Fibroblast of the conjunctiva (primary cell): ENCODE results near the gene CACYBP.

ENCODE experiments used
- DNase-seq: peaks from one replicate; pipeline ENCODE4 v3.0.0-alpha.2; 2010; ENCODE audit warnings: low read depth

Gene CACYBP

GRCh38 chr1:174999936-175000696 is at the start of gene CACYBP:
Gene CACYBP, plus strand, starts transcription at chr1:174999947. Its CDS starts 234 bp downstream, at chr1:175000181.
- no peak for DNase-seq

GRCh38 chr1:174953285-174954072 is 46.3 kb upstream of the CACYBP start:
- no peak for DNase-seq

GRCh38 chr1:174954073-174954460 is 45.7 kb upstream of the CACYBP start:
- DNase-seq = no peak

- no peak for DNase-seq
These were observed 44.8 kb upstream of the CACYBP start for GRCh38 chr1:174954671-174955669.

- DNase-seq = no peak
These were observed 43.7 kb upstream of the CACYBP start for GRCh38 chr1:174956086-174956485.

GRCh38 chr1:174956976-174957375 is 42.8 kb upstream of the CACYBP start:
- no peak for DNase-seq

GRCh38 chr1:174957829-174958228 is 41.9 kb upstream of the CACYBP start:
- DNase-seq = no peak

GRCh38 chr1:174958396-174958795 is 41.4 kb upstream of the CACYBP start:
- no peak for DNase-seq

- DNase-seq = no peak
These were observed 39.4 kb upstream of the CACYBP start for GRCh38 chr1:174960362-174960761.

- DNase-seq = no peak
These were observed 36.1 kb upstream of the CACYBP start for GRCh38 chr1:174963529-174964125.

GRCh38 chr1:174964261-174964971 is 35.3 kb upstream of the CACYBP start:
- no peak for DNase-seq

GRCh38 chr1:174964972-174965361 is 34.8 kb upstream of the CACYBP start:
- DNase-seq = no peak

- DNase-seq = no peak
These were observed 34.3 kb upstream of the CACYBP start for GRCh38 chr1:174965362-174966007.

- no peak for DNase-seq
These were observed 33.7 kb upstream of the CACYBP start for GRCh38 chr1:174966008-174966572.

GRCh38 chr1:174967845-174968705 is 31.7 kb upstream of the CACYBP start:
- DNase-seq = no peak

- peak; percentile 9 for DNase-seq
These were observed 30.9 kb upstream of the CACYBP start for GRCh38 chr1:174968750-174969244.

GRCh38 chr1:174969977-174970376 is 29.8 kb upstream of the CACYBP start:
- no peak for DNase-seq

- no peak for DNase-seq
These were observed 28.3 kb upstream of the CACYBP start for GRCh38 chr1:174971466-174971865.

- DNase-seq = no peak
These were observed 27.8 kb upstream of the CACYBP start for GRCh38 chr1:174971902-174972301.
